HG03060 (cell line): ENCODE data around the gene SLC39A11.
A peak's percentile ranks its signal among the peaks of the same experiment; 100 is the strongest.
"Not testable (repeated sequence)": the region's sequence is repeated elsewhere in the genome, so short reads cannot be mapped to it uniquely, and the experiment has no call there.

Experiments used
- ATAC-seq: cut with Tn5 transposase; IDR thresholded peaks from one replicate; pipeline ENCODE4 v1.9.1; 2021; ENCODE audit warnings: low read depth, moderate number of reproducible peaks; ENCODE audit not compliant: unreplicated experiment

The SLC39A11 gene

DNA sequence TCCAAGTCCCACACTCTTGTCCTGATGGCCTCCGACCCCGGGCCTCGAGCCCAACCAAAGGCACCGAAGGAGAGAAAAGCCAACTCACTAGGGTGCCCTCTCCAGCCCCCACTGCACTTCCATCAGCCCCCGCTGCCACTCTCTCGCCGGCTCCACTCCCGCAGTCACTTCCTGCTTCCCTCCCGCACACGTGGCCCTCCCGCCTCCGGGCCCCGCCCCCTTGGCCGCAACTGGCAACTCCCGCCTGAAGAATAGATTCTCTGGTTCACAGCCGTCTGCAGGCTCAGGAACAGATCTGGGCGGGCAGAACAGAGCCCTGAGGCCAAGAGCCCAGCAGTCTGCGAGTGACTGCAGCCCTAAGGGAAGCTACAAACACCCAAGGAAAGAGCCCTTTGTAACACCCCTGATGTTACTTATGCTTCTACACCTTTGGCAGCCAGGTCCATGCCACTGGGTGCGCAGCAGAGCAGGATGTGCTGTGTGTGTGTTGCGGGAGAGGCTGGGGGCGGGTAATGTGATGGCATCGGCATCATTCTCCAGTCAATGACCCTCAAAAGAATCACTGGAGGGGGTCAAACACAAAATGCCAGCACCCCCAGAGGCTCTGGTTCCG lies at the start of gene SLC39A11:
Gene SLC39A11, minus strand, starts transcription at position 166 of the 613 bp plus-strand sequence. CDS start 3,924 bp downstream, outside the sequence.
- ATAC-seq: peak; percentile 98

- no peak for ATAC-seq
Measured at GRCh38 chr17:73141411-73141810, 48.9 kb upstream of the SLC39A11 start.

DNA sequence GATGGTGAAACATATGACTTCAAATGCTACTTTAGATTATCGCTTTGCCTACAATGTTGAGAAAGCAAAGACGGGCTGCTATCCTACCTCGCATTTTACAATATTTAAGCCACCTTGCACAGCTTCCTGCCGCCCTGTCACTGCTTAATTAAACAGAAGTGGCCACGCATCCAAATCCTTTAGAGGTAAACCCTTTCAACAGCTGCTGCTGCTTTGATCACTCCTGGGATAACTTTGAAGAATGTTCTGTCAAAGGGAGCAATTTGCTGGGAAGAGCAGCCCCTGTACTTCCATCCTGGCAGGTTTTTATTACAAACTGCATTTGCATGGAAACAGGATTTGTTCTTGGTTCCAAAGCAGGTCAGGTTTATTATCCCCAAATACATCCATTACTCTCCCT lies 48.1 kb upstream of the SLC39A11 start:
- no peak for ATAC-seq

GRCh38 chr17:73139296-73139695 lies 46.8 kb upstream of the SLC39A11 start:
- ATAC-seq: no peak

- ATAC-seq: no peak
Measured at GRCh38 chr17:73138541-73139138, 46.2 kb upstream of the SLC39A11 start.

DNA sequence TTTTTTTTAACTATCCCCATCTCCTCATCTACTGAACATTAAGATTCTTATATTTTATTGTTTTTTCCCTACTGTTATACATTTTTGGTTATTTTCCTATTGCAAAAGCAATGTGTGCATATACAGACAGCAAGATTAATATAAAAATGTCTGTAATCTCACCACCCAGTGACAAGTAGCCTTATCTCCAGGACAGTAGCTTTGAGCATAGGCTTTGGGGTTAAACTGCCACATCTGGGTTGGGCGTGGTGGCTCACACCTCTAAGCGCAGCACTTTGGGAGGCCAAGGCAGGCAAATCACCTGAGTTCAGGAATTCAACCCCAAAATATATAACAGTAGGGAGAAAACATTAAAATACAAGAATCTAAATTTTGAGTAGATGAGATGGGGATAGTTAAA lies 44.9 kb upstream of the SLC39A11 start:
- no peak for ATAC-seq

GRCh38 chr17:73135766-73136165 lies 43.3 kb upstream of the SLC39A11 start:
- ATAC-seq: no peak

GRCh38 chr17:73133911-73134649 lies 41.6 kb upstream of the SLC39A11 start:
- ATAC-seq: no peak

DNA sequence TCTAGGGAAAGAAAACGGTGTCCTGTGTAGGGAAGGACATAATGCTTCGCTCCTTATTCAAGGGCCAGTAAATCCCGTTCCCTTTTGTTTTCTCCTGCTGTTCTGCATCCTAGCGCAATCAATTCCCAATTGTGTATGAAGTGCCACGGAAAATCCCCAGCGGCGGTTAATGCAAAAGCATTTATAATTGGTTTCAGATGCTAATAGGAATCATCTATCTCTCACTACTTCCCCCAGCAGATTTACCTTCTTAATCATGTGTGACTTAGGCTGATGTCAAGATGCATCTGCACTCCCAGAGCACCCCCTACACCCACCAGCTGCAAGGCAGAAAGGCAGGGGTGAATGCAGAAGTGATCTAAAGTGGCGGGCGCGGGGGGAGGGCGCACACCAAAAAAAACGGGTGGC lies 39.6 kb upstream of the SLC39A11 start:
- ATAC-seq: no peak

GRCh38 chr17:73131439-73131838 lies 39.0 kb upstream of the SLC39A11 start:
- not testable (repeated sequence) for ATAC-seq

DNA sequence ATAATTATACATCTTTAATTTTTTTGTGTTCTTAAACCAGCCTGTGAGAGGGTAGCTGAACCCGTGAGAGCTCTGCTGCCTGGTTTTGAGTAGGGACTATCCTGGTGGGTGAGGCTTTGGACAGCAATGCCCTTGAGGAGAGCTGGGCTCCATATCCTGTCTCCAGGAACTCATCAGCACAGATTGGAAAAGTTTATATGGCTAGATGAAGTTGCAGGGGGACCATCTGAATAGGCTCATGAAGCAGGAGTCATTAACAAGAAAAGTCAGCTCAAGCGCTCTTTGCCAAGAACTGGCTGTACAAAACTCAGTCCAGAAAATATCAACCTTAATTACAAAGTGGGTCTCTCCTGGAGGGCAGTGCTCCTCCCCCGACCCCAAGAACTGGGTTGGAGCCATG lies 38.5 kb upstream of the SLC39A11 start:
- no peak for ATAC-seq

DNA sequence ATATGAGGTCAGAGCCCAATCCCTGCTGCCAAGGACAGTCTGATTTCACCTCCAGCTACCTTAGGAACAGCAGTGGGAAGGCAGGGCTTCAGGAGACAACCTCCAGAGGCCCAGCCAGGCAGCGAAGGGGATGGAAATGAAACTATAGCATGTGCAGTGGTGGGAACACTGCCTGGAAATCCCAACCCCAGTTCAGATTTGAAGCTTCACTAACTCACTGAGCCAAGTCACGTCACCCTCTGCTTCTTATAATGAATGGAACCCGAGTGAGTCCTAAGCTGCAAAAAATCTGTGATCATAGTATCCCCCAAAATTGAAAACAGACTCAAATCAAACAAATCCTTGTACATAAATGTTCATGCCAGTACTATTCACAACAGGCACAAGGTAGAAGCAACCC lies 36.0 kb upstream of the SLC39A11 start:
- ATAC-seq: no peak

DNA sequence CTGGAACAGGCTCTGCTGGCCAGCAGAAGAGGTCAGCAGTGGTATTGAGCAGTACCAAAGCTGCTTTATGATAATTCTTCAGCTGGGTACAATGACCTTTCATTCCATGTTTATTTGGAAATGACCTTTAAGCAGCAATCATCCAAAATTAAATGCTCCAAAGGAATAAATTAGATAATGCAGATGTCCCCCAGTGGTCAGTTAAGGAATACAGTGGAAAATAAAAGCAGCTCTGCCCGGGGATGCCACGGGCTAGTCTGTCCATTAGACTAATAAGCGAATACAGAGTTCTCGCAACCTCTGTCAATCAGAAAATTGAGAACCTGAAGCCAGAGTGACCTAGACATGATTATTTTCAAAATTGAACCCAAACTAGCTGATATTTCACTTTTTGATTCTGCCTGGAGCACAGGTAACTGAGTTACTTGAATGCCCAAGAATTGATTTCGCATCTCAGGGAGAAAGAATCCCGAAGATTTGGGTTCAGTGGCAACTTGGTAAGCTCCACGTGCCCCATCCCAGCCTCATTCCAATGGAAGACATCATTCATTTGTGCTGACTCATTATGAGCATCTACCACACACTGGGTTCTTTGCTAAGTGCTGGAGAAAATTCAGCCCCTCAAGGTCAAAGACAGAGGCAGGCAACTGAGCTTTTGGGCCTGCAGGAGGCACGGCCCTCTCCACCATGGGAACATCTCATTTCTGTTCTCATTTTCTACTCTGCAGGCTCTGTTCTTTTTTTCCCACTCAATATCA lies 34.4 kb upstream of the SLC39A11 start:
- ATAC-seq: no peak

- no peak for ATAC-seq
Measured at GRCh38 chr17:73123606-73124320, 31.3 kb upstream of the SLC39A11 start.

DNA sequence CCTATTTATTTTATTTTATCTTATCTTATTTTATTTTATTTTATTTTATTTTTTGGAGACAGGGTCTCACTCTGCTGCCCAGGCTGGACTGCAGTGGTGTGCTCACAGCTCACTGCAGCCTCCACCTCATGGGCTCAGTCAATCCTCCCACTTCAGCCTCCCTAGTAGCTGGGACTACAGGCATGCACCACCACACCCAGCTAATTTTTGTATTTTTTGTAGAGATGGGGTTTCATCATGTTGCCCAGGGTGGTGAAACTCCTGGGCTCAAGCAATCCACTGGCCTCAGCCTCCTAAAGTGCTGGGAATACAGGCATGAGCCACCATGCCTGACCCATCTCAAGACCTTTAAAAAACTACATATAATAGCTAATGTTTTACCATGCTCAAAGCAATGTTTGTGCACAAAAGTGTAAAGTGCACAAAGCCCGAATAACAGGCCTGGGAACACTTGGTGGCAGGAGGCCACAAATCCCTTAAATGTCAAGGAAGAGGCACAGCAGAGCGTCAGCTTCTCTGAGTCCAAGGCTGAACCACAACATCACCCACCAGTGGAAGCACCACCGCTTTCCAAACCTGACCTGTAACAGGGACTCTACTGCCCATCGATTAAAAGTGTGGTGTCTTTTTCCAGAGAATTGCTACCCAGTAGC lies 30.6 kb upstream of the SLC39A11 start:
- ATAC-seq: no peak

DNA sequence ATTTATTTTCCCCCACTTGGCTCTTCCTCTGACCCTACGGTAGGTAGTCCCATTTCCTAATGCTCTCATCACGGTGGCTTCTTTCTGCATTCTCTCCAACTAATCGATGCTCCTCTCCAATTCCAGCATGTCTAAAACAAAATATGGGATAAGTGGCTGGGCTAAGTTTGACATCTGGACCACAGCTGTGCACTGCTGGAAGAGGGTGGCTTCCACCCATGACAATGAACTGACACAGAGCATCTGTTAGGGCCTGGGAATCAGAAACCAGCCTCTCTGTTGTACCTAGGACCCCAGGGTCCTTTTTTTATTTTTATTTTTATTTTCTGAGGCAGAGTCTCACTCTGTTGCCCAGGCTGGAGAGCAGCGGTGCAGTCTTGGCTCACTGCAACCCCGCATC lies 29.0 kb upstream of the SLC39A11 start:
- ATAC-seq: no peak

DNA sequence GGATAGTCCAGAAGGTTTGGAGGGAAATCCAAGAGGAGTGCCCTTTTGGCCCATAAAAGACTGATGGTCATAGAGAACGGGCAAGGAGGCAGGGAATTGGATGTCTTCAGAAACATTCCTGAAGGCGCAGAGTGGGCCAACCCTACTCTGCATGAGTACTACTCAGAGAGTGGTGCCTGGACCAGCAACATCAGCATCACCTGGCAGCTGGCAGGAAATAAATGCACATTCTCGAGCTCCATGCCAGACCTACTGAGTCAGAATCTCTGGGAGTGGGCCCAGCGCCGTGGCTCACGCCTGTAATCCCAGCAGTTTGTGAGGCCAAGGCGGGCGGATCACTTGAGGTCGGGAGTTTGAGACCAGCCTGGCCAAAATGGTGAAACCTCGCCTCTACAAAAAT lies 27.1 kb upstream of the SLC39A11 start:
- ATAC-seq: no peak

- no peak for ATAC-seq
Measured at GRCh38 chr17:73118951-73119391, 26.5 kb upstream of the SLC39A11 start.

GRCh38 chr17:73118139-73118538 lies 25.7 kb upstream of the SLC39A11 start:
- ATAC-seq: no peak

- ATAC-seq: no peak
Measured at GRCh38 chr17:73112246-73112645, 19.8 kb upstream of the SLC39A11 start.
